SW480 (cell line): Measurements from ENCODE around the gene KLHL30.

Source experiments
- DNase-seq: peaks from one replicate; pipeline ENCODE4 v3.0.0-alpha.2; 2016; ENCODE audit warnings: low spot score

The KLHL30 gene

DNA sequence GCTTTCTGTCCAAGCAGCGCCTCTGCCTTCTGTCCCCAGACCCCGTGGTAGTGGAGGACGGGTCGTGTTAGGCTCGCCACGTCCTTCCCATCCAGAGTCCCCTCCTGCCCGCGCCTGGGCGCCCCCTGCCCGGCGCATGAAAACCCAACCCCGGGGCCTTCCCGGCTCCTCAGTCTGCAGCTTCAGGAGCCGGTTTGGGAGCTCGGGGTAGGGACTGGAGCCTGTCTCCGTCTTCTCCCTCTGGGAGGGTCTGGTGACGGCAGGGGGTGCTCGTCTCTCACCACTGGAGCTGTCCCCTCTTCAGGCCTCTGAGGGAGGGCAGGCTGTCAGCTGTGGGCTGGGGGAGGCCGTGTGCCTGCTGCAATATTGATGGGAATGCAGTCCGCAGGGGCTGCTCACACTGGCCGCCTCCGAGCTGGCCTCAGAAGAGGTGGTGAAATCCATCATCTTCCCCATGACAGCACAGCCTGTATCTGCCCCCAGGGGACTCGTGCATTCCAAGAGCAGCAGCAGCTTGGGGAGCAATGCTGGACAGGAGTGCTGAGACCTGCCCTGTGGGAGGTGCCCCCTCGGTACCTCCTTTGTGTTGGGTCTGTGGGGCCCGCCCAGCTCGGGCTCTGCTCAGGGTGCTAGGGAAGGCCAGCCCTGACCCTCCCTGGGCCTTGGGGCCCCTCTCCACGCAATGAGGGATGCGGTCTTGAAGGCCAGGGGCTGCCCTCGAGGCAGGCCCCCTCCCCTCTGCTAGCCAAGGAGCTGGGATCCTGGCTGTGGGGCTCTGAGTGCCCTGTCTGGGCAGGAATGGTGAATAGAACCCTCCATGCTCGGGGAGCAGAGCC, 17.8 kb upstream of the KLHL30 start:
- DNase-seq, result no peak

DNA sequence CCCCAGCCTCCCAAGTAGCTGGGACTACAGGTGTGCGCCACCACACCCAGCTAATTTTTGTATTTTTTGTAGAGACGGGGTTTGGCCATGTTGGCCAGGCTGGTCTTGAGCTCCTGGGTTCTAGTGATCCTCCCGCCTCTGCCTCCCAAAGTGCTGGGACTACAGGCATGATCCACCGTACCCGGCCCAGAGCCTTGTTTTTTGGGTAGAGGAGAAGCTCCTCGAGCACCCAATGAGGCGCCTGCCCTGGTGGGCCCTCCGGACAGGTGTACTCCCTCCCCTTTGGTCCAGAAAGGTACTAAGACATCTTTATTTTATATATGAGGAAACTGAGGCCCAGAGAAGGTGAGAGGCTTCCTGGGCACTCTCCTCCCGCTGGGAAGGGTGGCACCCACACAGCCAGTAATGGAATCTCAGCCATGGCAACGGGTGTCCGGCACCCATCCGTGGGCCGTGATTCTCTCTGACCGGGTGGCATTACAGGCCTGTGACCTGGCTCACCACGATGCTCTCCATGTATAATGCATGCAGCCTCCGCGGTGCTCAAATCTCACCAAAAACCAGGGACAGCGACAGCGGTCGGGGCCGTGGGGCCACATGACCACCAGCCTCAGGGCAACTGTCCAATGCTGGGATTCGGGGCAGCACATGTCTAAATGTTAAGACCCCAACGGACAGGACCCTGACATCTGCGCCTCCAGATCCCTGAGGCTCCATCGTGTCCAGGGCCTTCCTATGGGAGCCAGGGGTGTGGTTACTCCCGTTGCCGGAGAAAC, 16.8 kb upstream of the KLHL30 start:
- no peak for DNase-seq

DNA sequence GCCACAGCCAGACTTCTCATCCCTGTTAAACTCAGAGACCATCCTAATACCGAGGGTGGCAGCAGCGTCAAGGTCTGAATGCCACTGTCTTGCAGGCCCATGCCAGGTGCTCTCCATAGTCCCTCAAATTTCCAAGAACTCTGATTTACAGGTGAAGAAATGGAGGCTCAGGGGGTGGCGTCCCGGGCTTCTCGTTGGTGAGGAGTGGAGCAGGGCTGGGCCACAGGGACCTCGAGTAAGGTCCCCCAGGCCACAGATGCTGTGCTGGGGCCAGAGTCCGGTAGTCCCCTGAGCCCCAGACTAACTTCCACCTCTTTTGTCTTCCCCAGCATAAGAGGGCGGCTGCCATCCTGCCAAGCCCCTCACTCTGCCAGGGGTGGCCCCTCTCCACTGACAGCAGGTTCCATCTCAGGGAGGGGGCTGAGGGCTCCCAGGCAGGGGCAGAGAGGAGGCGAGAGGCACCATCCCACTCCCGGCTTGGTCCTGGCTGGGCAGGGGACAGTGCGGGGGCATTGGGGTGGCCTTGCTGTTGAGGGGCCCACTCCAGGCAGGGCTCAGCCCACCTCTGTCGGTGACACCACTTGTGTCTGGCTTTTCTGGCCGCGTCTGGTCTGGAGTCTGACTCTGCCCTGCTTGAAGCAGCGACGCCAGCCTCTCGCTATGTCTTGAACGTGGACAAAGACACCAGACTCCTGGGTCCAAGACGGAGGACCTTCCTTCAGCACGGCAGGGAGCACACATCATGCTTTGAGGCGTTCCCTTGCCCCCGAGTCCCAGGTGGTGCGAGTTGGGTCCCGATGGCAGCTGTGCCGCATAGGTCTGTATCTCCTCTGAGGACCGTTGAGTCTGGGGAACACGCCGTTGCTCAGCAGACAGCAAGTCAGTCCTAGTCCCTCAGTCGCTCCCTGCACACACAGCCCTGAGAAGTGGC, 15.9 kb upstream of the KLHL30 start:
- no peak for DNase-seq

DNA sequence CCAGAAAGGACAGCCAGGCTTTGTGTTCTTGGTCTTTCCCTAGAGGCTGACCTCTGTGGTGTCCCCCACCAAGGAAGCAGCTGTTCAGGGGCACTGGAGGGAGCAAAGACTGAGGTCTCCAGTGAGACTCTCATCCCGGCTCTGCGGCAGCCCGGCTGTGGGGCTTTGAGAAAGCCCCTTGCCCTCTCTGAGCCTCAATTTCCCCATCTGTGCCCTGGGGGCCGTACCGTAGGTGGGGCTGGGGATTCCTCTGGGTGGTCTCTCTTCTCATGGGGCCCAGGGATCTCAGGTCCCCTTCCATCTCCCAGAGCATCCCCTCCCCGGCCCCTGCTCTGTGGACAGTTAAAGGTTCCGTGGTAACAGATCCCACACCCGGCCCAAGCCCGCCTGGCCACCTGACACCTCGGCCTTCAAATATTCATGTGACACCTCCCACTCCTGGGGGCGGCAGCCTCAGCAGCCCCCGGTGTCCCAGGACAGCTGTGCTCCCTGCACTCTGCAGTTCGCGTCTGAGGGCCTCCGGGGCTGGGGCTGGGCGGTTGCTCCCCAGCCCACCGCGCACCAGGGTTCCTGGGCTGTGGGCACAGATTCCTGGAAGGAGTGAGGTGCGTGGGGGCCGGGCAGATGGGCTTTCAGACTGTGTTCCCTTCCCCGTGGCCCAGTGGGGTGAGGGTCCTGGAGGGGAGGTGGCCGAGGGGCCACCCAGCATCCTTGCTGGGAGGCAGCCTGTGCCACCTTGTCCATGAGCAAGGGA, 15.1 kb upstream of the KLHL30 start:
- DNase-seq, result no peak

DNA sequence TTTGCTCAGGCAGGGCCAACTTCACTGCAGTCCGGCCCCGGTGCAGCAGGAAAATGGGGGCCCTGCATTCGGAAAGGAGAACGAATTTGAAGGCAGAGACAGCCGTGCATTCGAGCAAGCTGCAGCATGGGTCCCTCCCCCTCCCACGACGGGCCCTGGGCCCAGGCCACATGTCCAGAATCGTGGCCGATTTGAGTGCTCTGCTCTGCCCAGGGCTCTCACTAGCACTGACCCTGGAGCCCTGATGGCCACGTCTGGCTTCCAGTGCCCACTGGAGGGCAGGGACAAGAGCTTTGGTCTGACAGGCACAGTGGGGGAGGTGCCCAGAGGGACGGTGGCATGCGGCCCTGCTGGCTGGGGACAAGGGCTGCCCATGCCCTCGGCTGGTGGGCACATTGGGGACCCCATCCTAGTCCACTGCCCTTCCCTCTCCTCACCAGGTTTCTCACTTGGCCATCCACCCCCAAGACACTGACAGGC, 14.4 kb upstream of the KLHL30 start:
- no peak for DNase-seq

DNA sequence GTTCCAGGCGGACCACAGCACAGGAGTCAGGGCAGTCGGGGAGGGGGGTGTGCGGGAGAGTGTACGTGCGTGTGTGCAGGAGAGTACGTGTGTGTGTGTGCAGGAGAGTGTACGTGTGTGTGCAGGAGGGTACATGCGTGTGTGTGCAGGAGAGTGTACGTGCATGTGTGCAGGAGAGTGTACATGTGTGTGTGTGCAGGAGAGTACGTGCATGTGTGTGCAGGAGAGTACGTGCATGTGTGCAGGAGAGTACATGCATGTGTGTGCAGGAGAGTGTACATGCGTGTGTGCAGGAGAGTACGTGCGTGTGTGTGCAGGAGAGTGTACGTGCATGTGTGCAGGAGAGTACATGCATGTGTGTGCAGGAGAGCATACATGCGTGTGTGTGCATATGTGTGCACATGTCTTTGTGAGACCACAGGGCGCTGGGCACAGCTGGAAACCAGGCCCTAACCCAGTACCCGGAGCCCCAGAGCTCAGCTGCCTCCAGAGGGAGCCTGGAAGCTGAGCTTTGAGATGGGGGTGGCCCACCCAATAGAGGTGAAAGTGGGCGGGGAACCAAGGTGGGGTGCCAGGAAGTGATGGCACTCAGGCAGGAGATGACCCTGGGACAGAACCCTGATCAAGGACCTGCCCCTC, 13.9 kb upstream of the KLHL30 start:
- no peak for DNase-seq

DNA sequence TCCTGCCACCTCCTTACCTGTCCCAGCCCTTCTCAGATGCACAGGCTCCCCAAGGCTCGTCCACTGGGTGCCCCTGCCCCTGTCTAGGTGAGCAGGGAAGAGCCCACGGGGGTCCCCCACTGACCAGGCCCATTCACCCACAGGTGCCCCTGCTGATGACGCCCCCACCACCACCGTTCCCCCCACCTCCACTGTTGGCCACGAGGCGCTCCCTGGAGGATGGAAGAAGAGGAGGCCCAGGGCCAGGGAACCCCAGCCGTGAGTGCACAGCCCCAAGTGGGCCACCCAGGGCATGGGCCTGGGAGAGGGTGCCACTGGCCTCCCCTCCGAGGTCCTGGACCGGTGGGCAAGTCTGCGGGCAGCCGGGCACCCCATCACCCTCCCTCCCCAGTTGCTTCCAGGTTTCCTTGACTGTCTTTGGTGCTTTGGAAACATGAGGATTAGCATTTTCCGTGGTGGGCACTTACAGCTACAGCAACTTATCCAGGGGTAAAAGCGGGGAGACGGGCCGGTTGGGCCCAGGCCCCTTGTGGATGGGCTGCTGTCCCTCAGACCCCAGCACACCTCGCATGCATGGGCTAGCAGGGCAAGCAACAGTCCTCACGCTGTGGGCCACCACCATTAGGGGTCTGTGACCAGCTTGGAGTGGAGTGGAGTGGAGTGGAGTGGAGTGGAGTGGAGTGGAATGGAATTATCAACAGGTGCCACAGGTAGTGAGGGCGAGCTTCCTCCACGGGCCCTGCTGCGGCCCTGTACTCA, 13.2 kb upstream of the KLHL30 start:
- DNase-seq, result no peak

DNA sequence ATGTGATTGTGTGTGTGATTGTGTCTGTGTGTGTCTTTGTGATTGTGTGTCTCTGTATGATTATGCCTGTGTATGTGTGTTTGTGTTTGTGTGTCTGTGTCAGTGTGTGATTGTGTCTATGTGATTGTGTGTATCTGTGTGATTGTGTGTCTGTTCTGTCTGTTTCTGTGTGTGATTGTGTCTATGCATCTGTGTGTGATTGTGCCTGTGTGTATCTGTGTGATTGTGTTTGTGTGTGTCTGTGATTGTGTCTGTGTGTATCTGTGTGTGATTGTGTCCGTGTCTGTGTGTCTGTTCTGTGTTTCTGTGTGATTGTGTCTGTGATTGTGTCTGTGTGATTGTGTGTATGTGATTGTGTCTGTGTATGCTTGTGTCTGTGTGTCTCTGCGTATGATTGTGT, 12.1 kb upstream of the KLHL30 start:
- no peak for DNase-seq

DNA sequence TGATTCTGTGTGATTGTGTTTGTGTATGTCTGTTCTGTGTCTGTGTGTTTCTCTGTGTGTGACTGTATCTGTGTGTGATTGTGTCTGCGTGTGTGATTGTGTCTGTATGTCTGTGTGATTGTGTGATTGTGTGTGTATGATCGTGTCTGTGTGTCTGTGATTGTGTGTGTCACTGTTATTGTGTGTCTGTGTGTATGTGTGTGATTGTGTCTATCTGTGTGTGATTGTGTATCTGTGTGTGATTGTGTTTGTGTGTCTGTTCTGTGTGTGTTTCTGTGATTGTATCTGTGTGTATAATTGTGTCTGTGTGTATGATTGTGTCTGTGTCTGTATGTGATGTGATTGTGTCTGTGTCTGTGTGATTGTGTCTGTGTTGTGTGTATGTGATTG, 11.7 kb upstream of the KLHL30 start:
- no peak for DNase-seq

DNA sequence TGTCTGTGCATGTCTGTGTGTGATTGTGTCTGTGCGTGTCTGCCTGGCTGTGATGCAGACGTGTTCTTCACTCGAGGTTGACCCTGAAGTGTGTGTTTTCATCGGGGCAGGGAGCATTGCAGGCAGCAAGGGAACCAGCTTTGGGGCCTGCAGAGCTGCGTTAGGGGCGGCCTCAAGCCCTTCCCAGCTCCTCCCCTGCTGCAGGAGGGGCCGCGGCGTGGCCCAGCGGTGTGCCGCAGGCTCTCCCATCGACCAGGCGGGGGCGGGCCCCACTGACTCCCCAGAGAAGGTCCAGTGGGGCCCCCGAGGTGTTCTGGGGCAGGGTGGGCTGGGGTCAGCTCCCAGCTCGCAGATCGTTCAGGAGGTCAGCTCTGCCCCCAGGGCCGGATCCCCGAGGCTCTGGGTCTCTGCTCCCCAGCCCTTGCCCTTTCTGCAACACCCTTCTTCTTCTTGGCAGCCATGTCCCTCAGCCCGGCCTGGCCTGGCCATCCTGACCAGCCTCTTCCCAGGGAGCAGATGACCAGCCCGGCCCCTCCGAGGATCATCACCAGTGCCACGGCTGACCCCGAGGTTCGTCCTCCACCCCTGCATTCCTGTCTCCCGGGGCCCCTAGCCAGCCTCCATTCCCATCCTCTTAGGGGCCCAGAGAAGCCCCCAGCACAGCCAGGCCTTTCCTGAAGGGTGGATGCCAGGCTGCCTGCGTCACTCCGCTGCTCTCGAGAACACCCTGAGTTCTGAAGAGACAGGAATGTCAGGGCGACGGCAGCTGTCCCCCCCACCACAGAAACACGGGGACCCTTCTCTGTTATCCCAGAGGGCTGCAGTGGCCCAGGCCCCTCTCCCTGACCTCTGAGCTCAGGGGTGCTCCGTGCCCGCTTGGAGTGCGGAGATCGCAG, 11.1 kb upstream of the KLHL30 start:
- no peak for DNase-seq

DNA sequence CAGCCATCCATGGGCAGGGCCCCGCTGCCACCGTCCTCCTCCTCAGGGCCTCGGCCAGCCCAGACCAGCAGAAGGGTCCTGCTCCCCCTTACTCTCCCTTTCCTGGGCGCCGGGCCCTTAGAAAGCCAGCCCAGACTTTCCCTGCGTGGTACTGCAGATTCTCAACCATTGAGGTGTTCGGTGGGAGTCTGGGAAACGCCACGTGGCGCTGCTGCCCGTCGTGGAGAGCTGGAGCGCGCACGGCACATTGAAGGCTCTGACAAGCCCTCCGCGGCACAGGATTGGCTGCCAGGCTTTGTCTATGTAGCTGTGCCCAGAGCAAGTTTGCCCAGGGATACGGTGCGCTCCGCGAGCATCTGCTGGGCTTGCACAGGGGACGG, 10.4 kb upstream of the KLHL30 start:
- no peak for DNase-seq

DNA sequence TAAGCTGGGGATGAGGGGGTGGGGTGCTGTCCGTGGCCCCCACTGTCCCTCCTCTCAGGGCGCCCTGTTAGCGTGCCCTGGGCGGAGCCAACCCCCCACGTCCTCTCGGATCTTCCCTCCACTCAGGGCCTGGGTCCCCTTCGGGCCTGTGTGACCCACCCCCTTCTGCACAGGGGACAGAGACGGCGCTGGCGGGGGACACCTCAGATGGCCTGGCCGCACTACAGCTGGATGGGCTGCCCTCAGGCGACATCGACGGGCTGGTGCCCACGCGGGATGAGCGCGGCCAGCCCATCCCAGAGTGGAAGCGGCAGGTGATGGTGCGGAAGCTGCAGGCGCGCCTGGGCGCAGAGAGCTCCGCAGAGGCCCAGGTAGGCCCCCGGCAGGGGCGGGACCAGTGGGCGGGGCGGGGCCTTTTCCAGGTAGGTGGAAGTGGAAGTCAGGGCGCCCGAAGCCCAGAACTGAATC, 9.9 kb upstream of the KLHL30 start:
- no peak for DNase-seq

DNA sequence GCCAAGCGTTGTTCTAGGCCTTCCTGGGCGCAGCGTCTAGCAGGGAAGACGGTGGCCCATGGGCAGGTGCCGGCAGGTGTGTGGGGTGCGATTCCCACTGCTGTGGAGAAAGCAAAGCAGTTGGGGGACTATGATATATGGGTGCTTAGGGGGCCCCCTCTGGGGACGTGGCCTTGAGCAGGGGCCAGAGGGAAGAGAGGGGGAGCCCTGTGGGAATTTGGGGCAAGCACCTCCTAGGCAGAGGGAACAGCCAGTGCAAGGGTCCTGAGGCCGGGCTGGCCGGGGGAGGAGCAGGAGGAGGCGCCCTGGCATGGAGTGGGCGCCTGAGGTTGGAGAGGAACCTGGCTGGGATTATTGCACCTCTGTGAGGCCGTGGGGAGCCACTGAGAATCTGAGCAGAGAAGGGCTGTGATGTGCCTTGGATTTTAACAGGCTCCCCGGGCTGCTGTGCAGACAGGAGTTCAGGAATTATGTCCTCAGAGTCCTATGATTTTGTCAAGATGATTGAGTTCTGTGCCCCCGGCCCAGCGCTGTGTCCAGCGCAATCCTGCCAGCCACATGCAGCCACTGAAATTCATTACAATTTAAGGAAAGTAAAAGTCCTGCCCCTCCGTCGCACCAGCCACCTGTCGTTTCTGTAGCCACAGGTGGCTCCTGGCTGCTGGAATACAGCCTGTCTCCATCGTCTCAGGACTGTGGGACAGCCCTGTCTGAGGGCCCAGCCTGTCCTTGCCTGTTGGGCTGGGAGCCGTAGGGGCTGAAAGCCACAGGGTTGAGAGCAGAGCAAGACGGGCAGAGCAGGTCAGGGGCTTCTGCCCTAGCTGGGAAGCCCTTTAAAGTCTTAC, 9.1 kb upstream of the KLHL30 start:
- DNase-seq, result no peak

DNA sequence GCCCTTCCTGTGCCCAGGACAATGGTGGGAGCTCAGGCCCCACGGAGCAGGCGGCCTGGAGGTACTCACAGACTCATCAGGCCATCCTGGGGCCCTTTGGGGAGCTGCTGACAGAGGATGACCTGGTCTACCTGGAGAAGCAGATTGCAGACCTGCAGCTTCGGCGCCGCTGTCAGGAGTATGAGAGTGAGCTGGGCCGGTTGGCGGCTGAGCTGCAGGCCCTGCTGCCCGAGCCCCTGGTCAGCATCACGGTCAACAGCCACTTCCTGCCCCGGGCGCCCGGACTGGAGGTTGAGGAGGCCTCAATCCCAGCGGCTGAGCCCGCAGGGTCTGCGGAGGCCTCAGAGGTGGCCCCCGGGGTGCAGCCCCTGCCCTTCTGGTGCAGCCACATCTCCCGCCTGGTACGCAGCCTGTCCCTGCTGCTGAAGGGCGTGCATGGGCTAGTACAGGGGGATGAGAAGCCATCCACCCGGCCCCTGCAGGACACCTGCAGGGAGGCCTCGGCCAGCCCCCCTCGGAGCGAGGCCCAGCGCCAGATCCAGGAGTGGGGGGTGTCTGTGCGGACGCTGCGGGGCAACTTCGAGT, 8.3 kb upstream of the KLHL30 start:
- DNase-seq, result no peak

DNA sequence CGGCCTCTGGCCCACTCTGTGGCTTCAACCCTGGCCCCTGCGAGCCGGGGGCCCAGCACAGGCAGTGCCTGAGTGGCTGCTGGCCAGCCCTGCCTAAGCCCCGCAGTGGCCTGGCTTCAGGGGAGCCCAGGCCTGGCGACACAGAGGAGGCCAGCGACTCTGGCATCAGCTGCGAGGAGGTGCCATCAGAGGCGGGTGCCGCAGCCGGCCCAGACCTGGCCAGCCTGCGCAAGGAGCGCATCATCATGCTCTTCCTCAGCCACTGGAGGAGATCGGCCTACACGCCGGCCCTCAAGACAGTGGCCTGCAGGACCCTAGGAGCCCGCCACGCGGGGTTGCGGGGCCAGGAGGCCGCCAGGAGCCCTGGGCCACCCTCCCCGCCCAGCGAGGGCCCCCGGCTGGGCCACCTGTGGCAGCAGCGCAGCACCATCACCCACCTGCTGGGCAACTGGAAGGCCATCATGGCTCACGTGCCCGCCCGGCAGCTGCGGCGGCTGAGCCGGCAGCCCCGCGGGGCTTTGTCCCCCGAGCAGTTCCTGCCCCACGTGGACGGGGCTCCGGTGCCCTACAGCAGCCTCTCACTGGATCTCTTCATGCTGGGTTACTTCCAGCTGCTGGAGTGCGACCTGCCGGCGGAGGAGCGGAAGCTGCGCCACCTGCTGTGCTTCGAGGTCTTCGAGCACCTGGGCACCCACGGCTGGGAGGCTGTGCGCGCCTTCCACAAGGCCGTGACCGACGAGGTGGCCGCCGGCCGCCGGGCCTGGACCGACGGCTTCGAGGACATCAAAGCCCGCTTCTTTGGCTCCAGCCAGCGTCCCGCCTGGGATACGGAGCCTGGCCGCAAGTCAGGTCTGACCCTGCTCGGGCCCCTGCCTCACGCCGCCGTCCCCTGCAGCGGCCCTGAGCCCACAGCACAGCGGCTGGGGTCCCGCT, 7.5 kb upstream of the KLHL30 start:
- DNase-seq, result no peak

DNA sequence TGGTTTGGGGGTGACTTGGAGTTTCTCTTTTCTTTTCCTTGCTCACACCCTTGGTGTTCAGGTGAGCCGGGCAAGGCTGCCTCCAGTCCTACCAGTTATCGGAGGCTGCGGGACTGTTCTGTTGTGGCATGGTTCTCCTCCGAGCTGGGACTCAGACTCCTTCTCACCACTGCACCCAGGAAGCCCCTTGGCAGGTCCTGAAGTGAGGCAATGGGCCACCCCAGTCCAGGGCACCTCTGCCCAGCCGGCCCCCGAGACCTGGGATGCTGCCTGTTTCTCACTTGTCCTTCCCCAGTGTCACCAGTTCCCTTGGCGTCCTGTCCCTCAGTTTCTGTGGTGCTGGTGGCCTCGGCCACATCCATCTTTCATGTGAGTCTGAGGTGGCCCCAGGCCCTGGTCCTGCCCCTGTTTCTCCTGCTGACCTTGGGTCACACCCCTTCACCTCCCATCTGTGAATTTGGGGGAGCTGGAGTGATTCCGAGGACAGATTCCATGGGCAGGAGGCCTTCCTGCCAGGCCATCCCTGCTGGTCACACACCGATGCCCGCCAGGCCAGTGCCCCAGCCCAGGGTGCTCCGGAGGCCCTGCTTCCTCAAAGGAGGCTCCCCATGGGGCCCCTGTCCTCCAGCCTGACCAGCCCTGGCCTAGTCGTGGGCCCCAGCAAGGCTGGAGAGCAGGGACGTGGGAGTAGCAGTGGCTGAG, 6.6 kb upstream of the KLHL30 start:
- DNase-seq, result no peak
